ENCODE results near the gene KRTAP10-7.
"Not testable (repeated sequence)": the region's sequence is repeated elsewhere in the genome, so short reads cannot be mapped to it uniquely, and the experiment has no call there.

The KRTAP10-7 gene

GRCh38 chr21:44571844-44572782 is 28.3 kb upstream of the KRTAP10-7 start:
- no peak for DNase-seq (ENCODE audit: low spot score)

- DNase-seq (ENCODE audit: low spot score): peak; percentile 16
Measured at GRCh38 chr21:44572959-44573583, 27.3 kb upstream of the KRTAP10-7 start.

DNA sequence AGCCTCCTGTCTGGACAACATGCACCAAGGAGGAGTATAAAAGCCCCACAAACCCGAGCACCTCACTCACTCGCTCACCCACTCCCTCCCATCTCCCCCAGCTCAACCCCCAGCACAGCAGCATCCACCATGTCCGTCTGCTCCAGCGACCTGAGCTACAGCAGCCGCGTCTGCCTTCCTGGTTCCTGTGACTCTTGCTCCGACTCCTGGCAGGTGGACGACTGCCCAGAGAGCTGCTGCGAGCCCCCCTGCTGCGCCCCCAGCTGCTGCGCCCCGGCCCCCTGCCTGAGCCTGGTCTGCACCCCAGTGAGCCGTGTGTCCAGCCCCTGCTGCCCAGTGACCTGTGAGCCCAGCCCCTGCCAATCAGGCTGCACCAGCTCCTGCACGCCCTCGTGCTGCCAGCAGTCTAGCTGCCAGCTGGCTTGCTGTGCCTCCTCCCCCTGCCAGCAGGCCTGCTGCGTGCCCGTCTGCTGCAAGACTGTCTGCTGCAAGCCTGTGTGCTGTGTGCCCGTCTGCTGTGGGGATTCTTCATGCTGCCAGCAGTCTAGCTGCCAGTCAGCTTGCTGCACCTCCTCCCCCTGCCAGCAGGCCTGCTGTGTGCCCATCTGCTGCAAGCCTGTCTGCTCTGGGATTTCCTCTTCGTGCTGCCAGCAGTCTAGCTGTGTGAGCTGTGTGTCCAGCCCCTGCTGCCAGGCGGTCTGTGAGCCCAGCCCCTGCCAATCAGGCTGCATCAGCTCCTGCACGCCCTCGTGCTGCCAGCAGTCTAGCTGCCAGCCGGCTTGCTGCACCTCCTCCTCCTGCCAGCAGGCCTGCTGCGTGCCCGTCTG is 26.6 kb upstream of the KRTAP10-7 start, which contains the start of gene KRTAP10-4:
KRTAP10-4 (plus strand) TSS at position 100 of the 827 bp plus-strand sequence; CDS start at position 130, 30 bp downstream.
- DNase-seq (ENCODE audit: low spot score): not testable (repeated sequence)

DNA sequence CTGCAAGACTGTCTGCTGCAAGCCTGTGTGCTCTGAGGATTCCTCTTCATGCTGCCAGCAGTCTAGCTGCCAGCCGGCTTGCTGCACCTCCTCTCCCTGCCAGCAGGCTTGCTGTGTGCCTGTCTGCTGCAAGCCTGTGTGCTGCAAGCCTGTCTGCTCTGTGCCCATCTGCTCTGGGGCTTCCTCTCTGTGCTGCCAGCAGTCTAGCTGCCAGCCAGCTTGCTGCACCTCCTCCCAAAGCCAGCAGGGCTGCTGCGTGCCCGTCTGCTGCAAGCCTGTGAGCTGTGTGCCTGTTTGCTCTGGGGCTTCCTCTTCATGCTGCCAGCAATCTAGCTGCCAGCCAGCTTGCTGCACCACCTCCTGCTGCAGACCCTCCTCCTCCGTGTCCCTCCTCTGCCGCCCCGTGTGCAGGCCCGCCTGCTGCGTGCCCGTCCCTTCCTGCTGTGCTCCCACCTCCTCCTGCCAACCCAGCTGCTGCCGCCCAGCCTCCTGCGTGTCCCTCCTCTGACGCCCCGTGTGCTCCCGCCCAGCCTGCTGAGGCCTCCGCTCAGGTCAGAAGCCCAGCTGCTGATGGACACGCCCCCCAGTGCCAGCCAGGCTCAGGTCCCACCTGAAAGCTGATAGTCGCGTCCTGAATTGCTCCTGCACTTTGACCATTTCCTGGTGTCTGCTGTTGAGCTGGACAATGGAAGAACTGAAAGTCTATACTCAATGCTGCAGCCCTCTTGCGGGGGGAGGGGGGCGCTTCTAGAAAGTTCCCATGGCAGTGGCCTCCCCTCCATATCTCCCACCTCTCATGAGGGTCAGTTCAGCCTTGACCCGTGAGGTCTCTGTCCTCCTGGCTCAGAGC is 25.7 kb upstream of the KRTAP10-7 start:
- DNase-seq (ENCODE audit: low spot score): no peak

GRCh38 chr21:44575307-44576024 is 24.9 kb upstream of the KRTAP10-7 start:
- no peak for DNase-seq (ENCODE audit: low spot score)

GRCh38 chr21:44576025-44576420 is 24.4 kb upstream of the KRTAP10-7 start:
- DNase-seq (ENCODE audit: low spot score): no peak

- DNase-seq (ENCODE audit: low spot score): no peak
Measured at GRCh38 chr21:44578371-44579055, 21.9 kb upstream of the KRTAP10-7 start.

GRCh38 chr21:44579056-44579832 is 21.2 kb upstream of the KRTAP10-7 start:
- no peak for DNase-seq (ENCODE audit: low spot score)

GRCh38 chr21:44579833-44580144 is 20.6 kb upstream of the KRTAP10-7 start:
- DNase-seq (ENCODE audit: low spot score): no peak

DNA sequence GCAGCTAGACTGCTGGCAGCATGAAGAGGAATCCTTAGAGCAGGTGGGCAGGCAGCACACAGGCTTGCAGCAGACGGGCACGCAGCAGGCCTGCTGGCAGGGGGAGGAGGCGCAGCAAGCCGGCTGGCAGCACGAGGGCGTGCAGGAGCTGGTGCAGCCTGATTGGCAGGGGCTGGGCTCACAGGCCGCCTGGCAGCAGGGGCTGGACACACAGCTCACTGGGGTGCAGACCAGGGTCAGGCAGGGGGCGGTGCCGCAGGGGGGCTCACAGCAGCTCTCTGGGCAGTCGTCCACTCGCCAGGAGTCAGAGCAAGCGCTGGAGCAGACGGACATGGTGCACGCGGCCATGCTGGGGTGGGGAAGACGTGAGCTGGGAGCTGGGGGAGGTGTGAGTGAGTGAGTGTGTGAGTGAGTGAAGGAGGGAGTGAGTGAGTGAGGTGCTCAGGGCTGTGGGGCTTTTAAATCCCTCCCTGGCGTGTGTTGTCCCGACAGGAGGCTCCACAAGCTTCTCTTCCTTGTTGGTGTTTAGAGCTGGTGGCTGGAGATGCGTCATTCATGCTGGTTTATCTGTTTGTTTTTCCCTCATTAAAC is 20.1 kb upstream of the KRTAP10-7 start, which contains the start of gene KRTAP10-5:
KRTAP10-5 (minus strand) TSS at position 374 of the 591 bp plus-strand sequence; CDS start at position 348, 26 bp downstream.
- not testable (repeated sequence) for DNase-seq (ENCODE audit: low spot score)

GRCh38 chr21:44581158-44581557 is 19.2 kb upstream of the KRTAP10-7 start:
- no peak for DNase-seq (ENCODE audit: low spot score)

DNA sequence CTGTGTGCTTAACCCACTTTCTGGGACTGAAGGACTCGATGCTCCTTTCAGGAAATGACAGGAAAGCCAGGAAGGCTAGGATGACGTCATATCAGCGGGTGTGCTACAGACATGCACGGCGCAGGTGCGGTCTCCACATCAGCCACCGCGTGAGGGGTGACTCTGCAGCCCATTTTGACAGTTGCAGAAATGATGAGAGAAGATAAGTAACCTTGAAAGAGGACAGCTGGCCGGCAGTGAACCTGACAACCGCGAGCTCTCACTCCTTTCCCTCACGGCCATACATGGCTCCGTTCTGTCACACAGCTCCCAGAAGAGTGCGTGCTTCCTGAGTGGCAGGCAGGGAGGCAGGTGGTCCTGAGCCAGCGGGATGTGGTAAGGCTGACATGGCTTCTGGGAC is 18.3 kb upstream of the KRTAP10-7 start:
- DNase-seq (ENCODE audit: low spot score): no peak

DNA sequence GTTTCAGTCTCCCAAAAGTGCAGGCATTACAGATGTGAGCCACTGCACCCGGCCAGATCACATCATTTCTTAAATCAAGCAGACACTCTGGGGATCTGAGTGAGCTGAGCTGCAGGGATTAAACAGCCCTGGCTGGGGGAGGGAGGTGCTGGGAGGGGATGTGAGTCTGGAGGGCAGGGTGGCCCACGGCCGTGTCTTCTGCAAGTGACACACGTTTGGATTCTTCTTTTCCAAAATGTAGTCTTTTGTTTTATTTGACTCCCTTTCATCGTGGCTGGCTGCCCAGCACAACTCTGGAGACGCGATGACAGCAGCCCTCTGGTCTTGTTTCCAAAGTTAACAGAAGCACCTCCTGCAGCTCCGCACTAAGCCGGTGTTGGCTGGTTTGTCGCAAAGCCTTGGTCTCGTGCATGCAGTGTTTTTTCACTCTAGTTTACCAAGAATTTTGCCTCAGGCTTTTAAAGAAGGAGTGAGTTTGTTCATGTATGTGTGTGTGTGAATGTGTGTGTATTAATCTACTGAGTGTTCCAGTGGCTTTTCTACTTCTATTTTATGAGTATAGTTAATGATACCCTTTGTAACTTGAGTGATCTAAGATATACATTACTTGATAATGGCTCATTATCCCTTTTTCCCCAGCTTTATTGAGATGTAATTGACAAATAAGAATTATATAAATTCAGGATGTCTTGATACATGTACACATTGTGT is 17.2 kb upstream of the KRTAP10-7 start:
- no peak for DNase-seq (ENCODE audit: low spot score)

- DNase-seq (ENCODE audit: low spot score): no peak
Measured at GRCh38 chr21:44583800-44584147, 16.6 kb upstream of the KRTAP10-7 start.

DNA sequence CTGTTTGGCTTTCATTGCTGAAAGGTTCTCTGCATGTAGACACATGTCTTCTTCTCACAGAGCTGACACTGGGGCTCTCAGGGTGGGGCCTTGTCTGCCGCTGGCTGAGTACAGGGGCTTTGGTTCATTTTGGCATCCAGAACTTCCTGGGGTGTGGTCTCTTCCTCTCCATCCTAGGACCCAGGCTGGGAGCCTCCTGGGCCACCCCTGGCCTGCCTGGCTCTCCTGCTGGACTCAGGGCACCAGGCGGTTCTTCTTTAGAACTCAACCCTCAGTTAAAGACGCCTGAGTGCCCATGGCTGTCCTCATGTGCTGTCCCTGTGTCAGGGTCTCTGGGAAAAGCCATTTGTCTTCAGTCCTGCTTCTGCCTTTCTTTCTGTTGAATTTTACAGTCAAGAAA is 14.5 kb upstream of the KRTAP10-7 start:
- DNase-seq (ENCODE audit: low spot score): no peak

- DNase-seq (ENCODE audit: low spot score): no peak
Measured at GRCh38 chr21:44589094-44589493, 11.3 kb upstream of the KRTAP10-7 start.

DNA sequence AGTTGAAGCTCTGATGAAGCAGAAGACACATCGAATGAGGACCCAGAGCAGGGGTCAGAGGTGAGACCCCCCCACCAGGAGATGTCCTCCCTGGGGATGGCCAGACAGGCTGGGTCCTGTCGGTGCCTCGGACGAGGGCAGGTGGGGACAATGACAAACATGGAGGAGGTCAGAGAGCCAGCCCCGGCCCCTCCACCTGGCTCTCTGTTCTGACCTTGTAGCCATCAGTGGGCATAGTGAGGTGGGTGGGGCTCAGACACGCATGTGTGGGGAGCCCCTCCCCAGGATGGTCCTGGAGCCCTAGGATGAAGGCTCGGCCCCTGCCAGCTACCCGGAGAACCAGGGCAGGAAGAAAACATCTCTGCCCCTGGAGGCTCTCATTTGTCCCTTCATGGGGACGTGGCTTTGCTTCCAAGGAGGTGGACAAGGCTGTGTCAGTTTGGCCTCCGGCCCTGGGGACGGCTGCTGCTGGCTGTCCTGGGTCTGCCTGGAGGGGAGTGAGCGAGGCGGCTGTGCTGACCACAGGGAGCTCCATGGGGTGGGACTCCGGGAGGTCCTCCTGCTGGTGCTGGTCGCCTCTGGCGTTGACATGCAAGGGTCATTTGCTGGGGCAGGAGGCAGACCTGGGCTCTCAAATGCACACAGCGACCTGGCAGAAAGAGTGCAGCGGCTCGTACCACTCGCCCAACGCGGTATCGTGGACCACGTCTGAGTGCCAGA is 10.7 kb upstream of the KRTAP10-7 start:
- no peak for DNase-seq (ENCODE audit: low spot score)

GRCh38 chr21:44590311-44590721 is 10.1 kb upstream of the KRTAP10-7 start:
- DNase-seq (ENCODE audit: low spot score): no peak

Measured in COLO829 (cell line).